ENCODE data around the gene RALGPS1. TPM values are rescaled to one million over a fixed set of nuclear protein-coding genes. Genes with fewer than 3 reads are reported as not detected.
A peak's percentile ranks its signal among the peaks of the same experiment; 100 is the strongest.

Gene RALGPS1
- total and polyA plus RNA-seq, 2 of the 8 experiments (the other 6 are each of a cell fraction or from before 2014, with no cell fraction given) = 20.0 to 23.5 TPM

DNA sequence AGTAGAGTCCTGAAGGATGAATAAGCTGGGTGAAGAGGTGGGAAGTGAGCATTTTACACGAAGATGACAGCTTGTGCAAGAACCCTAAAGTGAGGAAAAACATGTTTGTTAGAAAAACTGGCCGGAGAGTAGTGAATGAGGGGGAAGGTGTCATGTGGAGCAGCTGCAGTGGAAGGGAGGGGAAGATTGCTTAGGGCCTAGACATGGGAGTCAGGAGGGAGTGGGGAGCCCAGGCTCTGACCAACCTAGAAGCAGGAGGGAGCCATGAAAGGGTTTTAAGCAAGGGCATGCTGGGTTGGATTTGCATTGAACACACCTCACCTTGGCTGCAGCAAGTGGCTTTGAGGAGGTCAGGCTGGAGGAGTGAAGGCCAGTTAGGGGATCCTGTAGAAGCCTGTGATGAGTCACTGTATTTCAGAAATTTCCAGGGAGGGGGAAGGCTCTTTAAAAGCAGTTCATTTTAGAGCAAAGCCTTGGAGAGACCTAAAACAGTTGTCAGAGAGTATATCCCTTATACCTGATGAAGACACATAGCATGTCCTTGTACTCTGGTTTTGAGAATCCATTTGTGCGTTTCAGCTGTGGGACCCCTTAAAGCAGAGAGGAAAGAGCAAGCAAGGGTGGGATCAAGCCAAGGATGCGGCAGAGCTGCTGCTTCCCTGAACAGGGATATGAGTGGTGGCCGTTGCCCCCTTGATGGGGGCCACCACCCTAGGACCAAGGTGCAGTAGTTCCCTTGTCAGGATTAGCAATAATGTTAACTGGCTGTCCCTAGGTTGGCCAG is 162.5 kb downstream of the RALGPS1 start:
- no peak overlapping the region for H3K23ac ChIP-seq (ENCODE audit: insufficient read length)
- no peak overlapping the region for H4K5ac ChIP-seq (ENCODE audit: insufficient read length, low read depth, low read length)
- 0 out of 2 replicates have a peak, but pooled peaks cover 2% of the 10 kb centered on the region for H3K79me1 ChIP-seq (ENCODE audit: low read depth, low read length)
- WGBS, 2 experiments (ENCODE audit: extremely low coverage in 1 of 2, insufficient coverage in 1 of 2, insufficient read length in 1 of 2, insufficient replicate concordance in 2 of 2, low coverage in 1 of 2, low lambda C conversion rate in 2 of 2, missing lambda C conversion rate in 1 of 2) = 72% methylated on average over 5 of the region's 5 CpGs; no CpG with 5 or more reads in 1 of the 2 experiments
- 0 out of 8 replicates have a peak, but pooled peaks cover 0 to 2% (median 0%) of the 10 kb centered on the region in 4 experiments for H3K36me3 ChIP-seq (ENCODE audit: control insufficient read depth in 2 of 4, insufficient read depth in 4 of 4, low read length in 3 of 4)
- peak overlapping the region; percentile 32 for H3K4ac ChIP-seq (replicated peaks; ENCODE audit: insufficient read length, low read depth, low read length)
- H2BK15ac ChIP-seq (ENCODE audit: low read length) = peak overlapping the region; percentile 78; the same call in 1 of the 2 replicates
- H3K14ac ChIP-seq (ENCODE audit: insufficient read length) = no peak overlapping the region
- H3K27me3 ChIP-seq (replicated peaks in 1 of 4; ENCODE audit: control insufficient read depth in 3 of 4, extremely low read depth in 1 of 4, insufficient read depth in 3 of 4, low read length in 3 of 4) = no peaks in the 10 kb centered on the region; a peak in 1 of 7 replicates
- POLR2A ChIA-PET (ENCODE audit: partially characterized antibody) = interaction anchor here (0.8 to 1.8 kb wide), 2 partner anchors 12 to 45 kb away, joined by 3 to 4 read pairs; partner anchors contain the start of gene ANGPTL2
- no peaks in the 10 kb centered on the region for H3K79me2 ChIP-seq (ENCODE audit: control insufficient read depth in 1 of 2, insufficient read depth in 2 of 2, low read length in 2 of 2)
- no peak overlapping the region for H2BK120ac ChIP-seq (replicated peaks; ENCODE audit: low read depth, low read length)
- H3K4me3 ChIP-seq (ENCODE audit: extremely low read depth in 1 of 4, insufficient read depth in 2 of 4, low read depth in 3 of 4, low read length in 4 of 4) = no peak overlapping the region
- H3K4me1 ChIP-seq (replicated peaks in 1 of 4; ENCODE audit: control insufficient read depth in 3 of 4, insufficient read depth in 4 of 4, low read length in 3 of 4) = peaks cover 18 to 30% (median 23%) of the 10 kb centered on the region in 4 experiments
- FAIRE-seq (no peak), DNase-seq (ENCODE audit: low read depth in 1 of 2, low spot score in 2 of 2) (no peak)
- H2AFZ ChIP-seq (ENCODE audit: low read length) = no peak overlapping the region
- no peak overlapping the region for H4K8ac ChIP-seq (ENCODE audit: extremely low read depth, insufficient read depth, low read length)
- no peak overlapping the region for H3K9ac ChIP-seq (replicated peaks in 1 of 4; ENCODE audit: extremely low read depth in 1 of 4, low read depth in 3 of 4, low read length in 3 of 4)
- peak overlapping the region; percentile 86; the same call in 1 of the 2 replicates for H2BK5ac ChIP-seq (ENCODE audit: low read depth, low read length)
- H3K23me2 ChIP-seq (ENCODE audit: low read depth, low read length) = no peaks in the 10 kb centered on the region; the same call in 1 of the 2 replicates
- H4K20me1 ChIP-seq (replicated peaks in 1 of 2; ENCODE audit: control insufficient read depth in 1 of 2, insufficient read depth in 2 of 2, low read length in 2 of 2) = no peaks in the 10 kb centered on the region
- H3K9me3 ChIP-seq (ENCODE audit: insufficient read depth in 2 of 2, low read depth in 1 of 2, low read length in 1 of 2) = no peaks in the 10 kb centered on the region
- CTCF ChIA-PET (ENCODE audit: partially characterized antibody) = interaction anchor here (0.6 to 2.9 kb wide), 9 partner anchors 10 to 1775 kb away, joined by 3 to 9 read pairs (median 3); no protein-coding TSS in a partner anchor
- H3K18ac ChIP-seq (ENCODE audit: extremely low read depth, low read length) = peak overlapping the region; percentile 62; the same call in 1 of the 2 replicates
- no peak overlapping the region for H3K56ac ChIP-seq (replicated peaks; ENCODE audit: insufficient read length, low read depth, low read length)
- H3K4me2 ChIP-seq (ENCODE audit: insufficient read depth in 1 of 2, low read depth in 2 of 2, low read length in 2 of 2) = peak overlapping the region in 1 of 2 experiments; percentile 3; a peak in 1 of 4 replicates
- H2BK20ac ChIP-seq (ENCODE audit: low read length) = 0 out of 2 replicates have a peak overlapping the region, but pooled peaks have one; percentile 72
- H2BK12ac ChIP-seq (ENCODE audit: low read depth, low read length) = peak overlapping the region; percentile 88
- no peak overlapping the region for H3K27ac ChIP-seq (ENCODE audit: low read depth, low read length)
- peak overlapping the region; percentile 66 for H2AK5ac ChIP-seq (ENCODE audit: low read depth, low read length)
- peak overlapping the region; percentile 5 for H4K91ac ChIP-seq (replicated peaks; ENCODE audit: insufficient read length, low read length)
- TF ChIP-seq BRCA1 (IDR thresholded peaks at IDR 0.05; ENCODE audit: low read depth, low read length) = no peak
- TF ChIP-seq CHD1 (IDR thresholded peaks at IDR 0.05; ENCODE audit: low read depth, low read length) = no peak
- TF ChIP-seq CBX5 (IDR thresholded peaks at IDR 0.05; ENCODE audit: low read depth, low read length) = no peak
- TF ChIP-seq SIX5 (IDR thresholded peaks at IDR 0.05; ENCODE audit: low read depth, low read length) = no peak

All from H1 (cell line).